HEK293 (cell line): Measurements from ENCODE around the gene ZNF574.
A peak's percentile ranks its signal among the peaks of the same experiment; 100 is the strongest.

Experiments used
- CTCF ChIA-PET: fragments of 350-600 bp; formaldehyde crosslinking; extraction: SDS; loops from one replicate; lab custom pipeline; 2021; ENCODE audit warnings: antibody characterized with exemption; lab: Yijun Ruan, JAX
- POLR2A ChIA-PET: fragments of 300-600 bp; formaldehyde crosslinking; extraction: SDS; loops from one replicate; lab custom pipeline; 2020; ENCODE audit warnings: antibody characterized with exemption, inconsistent platforms; lab: Yijun Ruan, JAX
- H3K27ac ChIP-seq: fragments of 200-500 bp; sonication (Bioruptor generic); 2 replicates; pipeline ENCODE4 v1.5.1; 2014; ENCODE audit warnings: low read depth, low read length, control low read depth, inconsistent platforms; ENCODE audit errors: extremely low read depth
- H3K36me3 ChIP-seq, 2 experiments: fragments of 200-500 bp in 1 of 2; sonication (Bioruptor generic) in 1 of 2; 1 replicate in 1 of 2; 2 replicates in 1 of 2; pipeline ENCODE4 v1.5.1; 2014 to 2017; ENCODE audit warnings: inconsistent platforms in 2 of 2, low read length in 2 of 2; ENCODE audit not compliant: control insufficient read depth in 2 of 2, insufficient read depth in 1 of 2
- H3K4me1 ChIP-seq: fragments of 200-500 bp; sonication (Bioruptor generic); 2 replicates; pipeline ENCODE4 v1.5.1; 2014; ENCODE audit warnings: mild to moderate bottlenecking, low read length, inconsistent platforms; ENCODE audit not compliant: control insufficient read depth, insufficient read depth
- H3K4me3 ChIP-seq: 2 replicates; pipeline ENCODE4 v1.5.1; 2011; ENCODE audit warnings: low read depth, mild to moderate bottlenecking, control low read depth, low read length, moderate library complexity
- H3K9me3 ChIP-seq: fragments of 200-500 bp; sonication (Bioruptor generic); 2 replicates; pipeline ENCODE4 v1.5.1; 2014; ENCODE audit warnings: low read depth, low read length, inconsistent platforms; ENCODE audit not compliant: control insufficient read depth, insufficient read depth
- EGR2 ChIP-seq: fragments of 450-650 bp; formaldehyde crosslinking; IDR thresholded peaks from 2 replicates; pipeline ENCODE4 v1.5.1; 2016; ENCODE audit warnings: low read depth, missing biosample characterization, missing genetic modification characterization
- HOXA7 ChIP-seq: sonication (generic); formaldehyde crosslinking; IDR thresholded peaks from 2 replicates; pipeline ENCODE4 v1.8.1; 2022; ENCODE audit warnings: missing genetic modification reagents, borderline replicate concordance
- KLF16 ChIP-seq: fragments of 450-650 bp; formaldehyde crosslinking; IDR thresholded peaks from 2 replicates; pipeline ENCODE4 v1.5.1; 2017; ENCODE audit warnings: missing biosample characterization, missing genetic modification characterization
- WT1 ChIP-seq: fragments of 450-650 bp; formaldehyde crosslinking; IDR thresholded peaks from 2 replicates; pipeline ENCODE4 v1.5.1; 2016; ENCODE audit warnings: missing biosample characterization, missing genetic modification characterization
- ZFHX2 ChIP-seq: fragments of 450-650 bp; formaldehyde crosslinking; conservative IDR thresholded peaks from 2 replicates; pipeline ENCODE4 v1.5.1; 2016; ENCODE audit warnings: missing biosample characterization, missing genetic modification characterization
- ZFP37 ChIP-seq: fragments of 450-650 bp; formaldehyde crosslinking; IDR thresholded peaks from 2 replicates; pipeline ENCODE4 v1.5.1; 2016; ENCODE audit warnings: missing biosample characterization, missing genetic modification characterization
- ZNF133 ChIP-seq: fragments of 450-650 bp; formaldehyde crosslinking; IDR thresholded peaks from 2 replicates; pipeline ENCODE4 v1.5.1; 2016; ENCODE audit warnings: missing biosample characterization, missing genetic modification characterization
- ZNF544 ChIP-seq: fragments of 450-650 bp; formaldehyde crosslinking; IDR thresholded peaks from 2 replicates; pipeline ENCODE4 v1.5.0; 2017; ENCODE audit warnings: missing biosample characterization, missing genetic modification characterization
- ZNF549 ChIP-seq: fragments of 450-650 bp; IDR thresholded peaks from 2 replicates; pipeline ENCODE4 v1.5.1; 2018; ENCODE audit warnings: missing biosample characterization, missing genetic modification characterization, mild to moderate bottlenecking, inconsistent platforms, moderate library complexity
- ZNF558 ChIP-seq: fragments of 450-650 bp; formaldehyde crosslinking; IDR thresholded peaks from 2 replicates; pipeline ENCODE4 v1.5.1; 2016; ENCODE audit warnings: missing biosample characterization, missing genetic modification characterization
- ZNF76 ChIP-seq: fragments of 450-650 bp; formaldehyde crosslinking; IDR thresholded peaks from 2 replicates; pipeline ENCODE4; 2016; ENCODE audit warnings: low read depth, missing biosample characterization, missing genetic modification characterization, borderline replicate concordance
- ZNF768 ChIP-seq: fragments of 450-650 bp; formaldehyde crosslinking; IDR thresholded peaks from 2 replicates; pipeline ENCODE4 v1.5.1; 2018; ENCODE audit warnings: missing biosample characterization, mild to moderate bottlenecking, missing genetic modification characterization
- ZNF777 ChIP-seq: fragments of 450-650 bp; formaldehyde crosslinking; IDR thresholded peaks from 2 replicates; pipeline ENCODE4 v1.5.1; 2017; ENCODE audit warnings: missing biosample characterization, missing genetic modification characterization, borderline replicate concordance
- TF ChIP-seq, protein P1 (sequence below): fragments of 450-650 bp; formaldehyde crosslinking; IDR thresholded peaks from 2 replicates; pipeline ENCODE4 v1.5.1; 2017; ENCODE audit warnings: missing biosample characterization, missing genetic modification characterization
- TF ChIP-seq, protein P2 (sequence below): fragments of 450-650 bp; formaldehyde crosslinking; IDR thresholded peaks from 2 replicates; pipeline ENCODE4 v1.5.1; 2017; ENCODE audit warnings: missing biosample characterization, missing genetic modification characterization

The ZNF574 gene

DNA sequence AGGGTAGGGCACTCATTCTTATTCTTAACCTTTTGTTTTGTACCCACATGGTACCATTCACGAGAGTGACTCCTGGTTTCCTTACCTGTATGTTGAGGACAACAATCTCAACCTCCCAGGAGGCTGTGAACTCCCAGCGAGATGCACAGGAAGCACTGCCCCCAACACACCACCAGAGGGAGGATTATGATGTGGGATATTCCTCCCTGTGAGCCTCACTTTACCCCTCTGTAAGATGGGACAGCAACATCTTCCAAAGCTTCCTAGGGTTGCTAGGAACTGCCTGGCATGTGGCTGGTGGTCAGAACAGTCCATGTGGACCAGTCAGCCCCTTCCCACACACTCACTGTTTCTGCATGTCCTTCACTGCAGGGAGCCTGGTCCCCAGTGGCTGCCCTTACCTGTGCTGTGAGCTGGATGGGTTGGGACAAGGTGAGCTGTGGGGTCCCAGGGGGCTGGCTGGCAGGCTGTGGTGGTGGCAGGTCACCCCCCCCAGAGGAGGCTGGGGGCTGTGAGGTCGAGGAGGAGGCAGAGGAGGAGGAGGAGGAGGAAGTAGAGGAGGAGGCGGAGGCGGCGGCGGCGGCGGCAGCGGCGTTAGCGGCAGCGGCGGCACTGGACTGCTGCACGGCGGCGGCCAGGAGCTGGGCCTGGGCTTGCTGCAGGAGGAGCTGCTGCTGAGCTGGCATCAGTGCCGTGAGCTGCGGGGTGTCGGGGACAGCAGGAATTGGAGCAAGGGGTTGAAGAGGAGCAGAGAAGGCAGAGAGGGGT lies 40.5 kb downstream of the ZNF574 start:
- Histone ChIP-seq H3K27ac (no peak overlapping the region), H3K9me3 (no peaks in the 10 kb centered on the region), H3K4me1 (peaks cover 9% of the 10 kb centered on the region; the same call in 1 of the 2 replicates), H3K4me3 (no peak overlapping the region), H3K36me3 (no peaks in the 10 kb centered on the region)
- POLR2A ChIA-PET: no interaction called here
- CTCF ChIA-PET: interaction anchor here (0.6 to 12.3 kb wide), 6 partner anchors 8 to 657 kb away, joined by 3 to 122 read pairs (median 4); no protein-coding TSS in a partner anchor
- TF ChIP-seq ZNF777 (tag by site-specific recombination) (no peak), ZFHX2 (tag by site-specific recombination) (peak; percentile 45), ZNF76 (no peak), ZNF558 (tag by site-specific recombination) (no peak), EGR2 (0 out of 2 replicates have a peak, but pooled peaks have one; percentile 30), ZNF544 (tag by site-specific recombination) (no peak), HOXA7 (CRISPR knock-in tag) (no peak)

DNA sequence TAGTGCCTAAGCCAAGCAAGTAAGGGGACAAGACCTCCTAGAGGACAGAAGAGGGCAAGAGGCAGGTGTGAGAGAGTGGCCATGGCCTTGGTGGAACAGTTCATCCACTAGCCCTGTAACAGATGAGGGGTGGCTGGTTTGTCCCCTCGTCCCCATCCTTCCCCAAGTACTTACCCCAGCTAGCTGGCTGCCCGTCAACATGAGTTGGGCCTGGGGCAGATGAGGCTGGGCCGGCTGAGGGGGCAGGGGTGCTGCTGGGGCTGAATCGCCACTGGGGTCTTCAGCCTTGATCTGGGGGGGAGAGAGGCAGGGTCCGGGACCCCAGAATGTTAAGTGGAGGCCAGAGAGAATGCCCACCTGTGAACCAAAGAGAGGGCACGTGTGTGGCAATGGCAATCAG lies 41.1 kb downstream of the ZNF574 start:
- CTCF ChIA-PET: interaction anchor here (0.6 to 12.3 kb wide), 3 partner anchors 9 to 76 kb away, joined by 3 to 122 read pairs (median 3); no protein-coding TSS in a partner anchor
- Histone ChIP-seq H3K27ac (no peak overlapping the region), H3K9me3 (no peaks in the 10 kb centered on the region), H3K4me3 (no peak overlapping the region), H3K4me1 (peaks cover 9% of the 10 kb centered on the region; the same call in 1 of the 2 replicates), H3K36me3 (no peaks in the 10 kb centered on the region)
- POLR2A ChIA-PET: no interaction called here
- TF ChIP-seq ZNF549 (tag by site-specific recombination) (no peak), ZNF133 (tag by site-specific recombination) (peak; percentile 68), ZFP37 (tag by site-specific recombination) (no peak)

DNA sequence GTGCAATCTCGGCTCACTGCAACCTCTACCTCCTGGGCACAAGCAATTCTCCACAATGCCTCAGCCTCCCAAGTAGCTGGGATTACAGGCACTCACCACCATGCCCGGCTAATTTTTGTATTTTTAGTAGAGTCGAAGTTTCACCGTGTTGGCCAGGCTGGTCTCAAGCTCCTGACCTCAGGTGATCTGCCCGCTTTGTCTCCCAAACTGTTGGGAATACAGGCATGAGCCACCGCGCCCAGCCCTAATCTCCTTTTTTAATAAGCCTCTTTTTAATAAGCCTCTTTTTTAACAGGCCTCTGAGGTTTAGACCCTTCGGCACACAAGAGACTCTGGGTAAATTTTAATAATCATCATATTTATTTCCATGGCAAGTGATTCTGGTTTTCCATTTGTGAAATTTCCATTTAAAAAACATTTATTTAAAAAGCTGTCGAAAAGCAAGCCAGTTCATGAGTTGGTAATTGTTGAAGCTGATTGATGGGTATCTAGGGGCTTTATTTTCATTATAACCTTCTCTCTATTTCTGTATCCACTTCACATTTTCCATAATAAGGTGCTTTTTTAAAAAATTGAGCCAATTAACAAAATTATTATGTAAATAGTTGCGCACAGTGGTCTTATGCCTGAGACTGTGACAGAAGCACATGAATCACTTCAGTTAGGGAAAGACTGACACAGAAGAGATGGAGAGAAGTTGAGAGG lies 44.5 kb downstream of the ZNF574 start:
- H3K4me3 ChIP-seq: no peak overlapping the region
- ChIA-PET POLR2A (interaction anchor here (0.6 to 0.7 kb wide), 2 partner anchors 16 to 45 kb away, joined by 3 to 4 read pairs; no protein-coding TSS in a partner anchor), CTCF (interaction anchor here (0.6 to 12.3 kb wide), 5 partner anchors 12 to 318 kb away, joined by 3 to 122 read pairs (median 4); partner anchors contain the start of gene POU2F2)
- no peak overlapping the region for H3K27ac ChIP-seq
- TF ChIP-seq WT1 (no peak), KLF16 (tag by site-specific recombination) (no peak)
- TF ChIP-seq, protein P1, sequence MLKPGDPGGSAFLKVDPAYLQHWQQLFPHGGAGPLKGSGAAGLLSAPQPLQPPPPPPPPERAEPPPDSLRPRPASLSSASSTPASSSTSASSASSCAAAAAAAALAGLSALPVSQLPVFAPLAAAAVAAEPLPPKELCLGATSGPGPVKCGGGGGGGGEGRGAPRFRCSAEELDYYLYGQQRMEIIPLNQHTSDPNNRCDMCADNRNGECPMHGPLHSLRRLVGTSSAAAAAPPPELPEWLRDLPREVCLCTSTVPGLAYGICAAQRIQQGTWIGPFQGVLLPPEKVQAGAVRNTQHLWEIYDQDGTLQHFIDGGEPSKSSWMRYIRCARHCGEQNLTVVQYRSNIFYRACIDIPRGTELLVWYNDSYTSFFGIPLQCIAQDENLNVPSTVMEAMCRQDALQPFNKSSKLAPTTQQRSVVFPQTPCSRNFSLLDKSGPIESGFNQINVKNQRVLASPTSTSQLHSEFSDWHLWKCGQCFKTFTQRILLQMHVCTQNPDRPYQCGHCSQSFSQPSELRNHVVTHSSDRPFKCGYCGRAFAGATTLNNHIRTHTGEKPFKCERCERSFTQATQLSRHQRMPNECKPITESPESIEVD (tag by site-specific recombination): no peak
- H3K4me1 ChIP-seq: no peaks in the 10 kb centered on the region
- H3K9me3 ChIP-seq: peaks cover 3% of the 10 kb centered on the region; the same call in 1 of the 2 replicates
- H3K36me3 ChIP-seq: no peaks in the 10 kb centered on the region

DNA sequence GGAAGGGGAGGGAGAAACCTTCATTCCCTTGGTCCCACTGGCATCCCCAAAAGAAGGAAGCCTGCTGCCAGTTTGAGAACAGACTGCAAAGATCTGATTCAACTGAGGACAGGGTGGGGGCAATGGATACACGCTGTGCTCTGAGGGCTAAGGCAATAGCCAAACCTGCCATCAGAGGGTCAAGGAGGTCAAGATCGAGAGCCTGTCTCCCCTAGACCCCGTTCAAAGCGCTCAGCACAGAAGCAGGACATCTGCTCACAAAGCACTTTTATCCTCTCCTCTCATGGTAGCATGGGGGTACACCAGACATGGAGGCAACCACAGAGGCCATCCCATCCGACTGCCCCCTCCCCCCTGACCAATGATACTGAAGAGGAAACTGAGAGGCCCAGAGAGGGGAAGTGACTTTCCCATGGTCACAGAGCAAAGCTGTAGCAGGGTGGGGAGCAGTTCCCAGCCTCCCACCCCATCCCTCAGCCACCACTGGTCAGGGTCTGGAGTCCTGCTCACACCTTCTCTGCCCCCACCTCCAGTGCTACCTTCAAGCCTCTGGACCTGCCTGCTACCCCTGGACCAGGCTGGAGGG lies 45.2 kb downstream of the ZNF574 start:
- Histone ChIP-seq H3K9me3 (peaks cover 3% of the 10 kb centered on the region; the same call in 1 of the 2 replicates), H3K36me3 (no peaks in the 10 kb centered on the region), H3K4me1 (no peaks in the 10 kb centered on the region), H3K4me3 (no peak overlapping the region), H3K27ac (no peak overlapping the region)
- POLR2A ChIA-PET: no interaction called here
- TF ChIP-seq, protein P2, sequence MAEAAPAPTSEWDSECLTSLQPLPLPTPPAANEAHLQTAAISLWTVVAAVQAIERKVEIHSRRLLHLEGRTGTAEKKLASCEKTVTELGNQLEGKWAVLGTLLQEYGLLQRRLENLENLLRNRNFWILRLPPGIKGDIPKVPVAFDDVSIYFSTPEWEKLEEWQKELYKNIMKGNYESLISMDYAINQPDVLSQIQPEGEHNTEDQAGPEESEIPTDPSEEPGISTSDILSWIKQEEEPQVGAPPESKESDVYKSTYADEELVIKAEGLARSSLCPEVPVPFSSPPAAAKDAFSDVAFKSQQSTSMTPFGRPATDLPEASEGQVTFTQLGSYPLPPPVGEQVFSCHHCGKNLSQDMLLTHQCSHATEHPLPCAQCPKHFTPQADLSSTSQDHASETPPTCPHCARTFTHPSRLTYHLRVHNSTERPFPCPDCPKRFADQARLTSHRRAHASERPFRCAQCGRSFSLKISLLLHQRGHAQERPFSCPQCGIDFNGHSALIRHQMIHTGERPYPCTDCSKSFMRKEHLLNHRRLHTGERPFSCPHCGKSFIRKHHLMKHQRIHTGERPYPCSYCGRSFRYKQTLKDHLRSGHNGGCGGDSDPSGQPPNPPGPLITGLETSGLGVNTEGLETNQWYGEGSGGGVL (tag by site-specific recombination): no peak
- 0 out of 2 replicates have a peak, but pooled peaks have one; percentile 44 for TF ChIP-seq ZNF768 (tag by site-specific recombination)
- CTCF ChIA-PET: interaction anchor here (0.7 to 12.3 kb wide), 5 partner anchors 9 to 317 kb away, joined by 3 to 122 read pairs (median 4); partner anchors contain the start of gene POU2F2
